HG02798 (cell line): ENCODE results near the gene KRT77.
"Not testable (repeated sequence)": the region's sequence is repeated elsewhere in the genome, so short reads cannot be mapped to it uniquely, and the experiment has no call there.

Experiments used
- ATAC-seq: cut with Tn5 transposase; IDR thresholded peaks from one replicate; pipeline ENCODE4 v1.9.1; 2021; ENCODE audit warnings: mild to moderate bottlenecking; ENCODE audit not compliant: unreplicated experiment, poor library complexity

Gene KRT77

DNA sequence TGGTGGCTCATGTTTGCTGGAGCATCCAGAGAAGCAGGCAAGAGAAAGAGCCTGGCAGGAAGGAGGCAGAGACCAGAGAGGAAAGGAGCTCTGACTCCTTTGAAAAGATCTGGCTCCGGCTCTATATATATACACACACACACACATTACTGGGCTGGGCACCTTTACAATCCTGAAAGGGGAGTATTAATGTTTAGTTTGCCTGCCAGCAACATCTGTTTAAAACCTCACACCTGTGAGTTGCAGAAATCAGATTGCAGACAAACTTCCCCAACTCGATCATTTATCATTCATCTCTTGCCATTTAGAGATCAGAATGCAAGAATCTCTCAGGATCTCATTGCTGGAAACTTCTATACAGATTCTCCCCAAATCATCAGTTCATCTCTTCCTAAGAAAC lies at the start of gene KRT77:
TSS of gene KRT77 (minus strand) at position 101 of the 400 bp plus-strand sequence. CDS start at position 11, 90 bp downstream.
- no peak for ATAC-seq

DNA sequence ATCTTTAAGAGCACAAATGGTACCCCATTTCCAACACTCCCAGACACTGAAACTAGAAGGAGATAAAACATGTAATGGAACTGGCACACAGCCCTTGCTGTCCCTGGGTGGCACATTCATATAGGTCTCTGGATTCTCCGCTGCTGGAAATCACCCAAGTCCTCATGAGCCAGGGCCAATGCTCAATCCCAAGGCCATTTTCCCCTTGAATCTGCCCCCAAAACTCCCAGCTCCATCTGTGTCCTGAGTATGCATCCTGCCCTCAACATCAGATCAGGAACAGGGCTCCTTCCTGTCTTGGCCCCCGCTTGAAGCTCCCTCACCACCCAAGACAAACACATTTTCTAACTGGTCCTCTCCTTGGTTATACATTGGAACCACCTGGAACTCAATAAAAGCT lies 49.2 kb upstream of the KRT77 start:
- ATAC-seq = no peak

DNA sequence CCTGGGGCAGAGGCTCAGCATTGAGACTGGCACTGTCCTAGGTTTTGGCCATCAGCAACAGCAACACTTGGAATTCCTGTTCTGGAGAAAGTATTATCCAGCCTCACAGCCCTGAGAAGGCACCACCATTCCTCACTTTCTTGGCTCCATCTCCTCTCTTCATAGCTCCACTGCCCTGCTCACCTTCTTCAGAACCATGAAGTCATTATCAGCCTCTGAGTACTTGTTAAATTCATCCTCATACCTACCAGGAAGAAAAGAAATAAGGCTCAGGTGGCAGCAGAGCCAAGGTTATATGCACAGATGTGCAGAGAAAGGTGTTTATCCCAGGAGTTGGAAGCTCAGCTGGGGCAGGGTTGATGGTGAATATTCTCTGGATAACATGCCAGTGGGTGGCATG lies 48.5 kb upstream of the KRT77 start:
- ATAC-seq = no peak

DNA sequence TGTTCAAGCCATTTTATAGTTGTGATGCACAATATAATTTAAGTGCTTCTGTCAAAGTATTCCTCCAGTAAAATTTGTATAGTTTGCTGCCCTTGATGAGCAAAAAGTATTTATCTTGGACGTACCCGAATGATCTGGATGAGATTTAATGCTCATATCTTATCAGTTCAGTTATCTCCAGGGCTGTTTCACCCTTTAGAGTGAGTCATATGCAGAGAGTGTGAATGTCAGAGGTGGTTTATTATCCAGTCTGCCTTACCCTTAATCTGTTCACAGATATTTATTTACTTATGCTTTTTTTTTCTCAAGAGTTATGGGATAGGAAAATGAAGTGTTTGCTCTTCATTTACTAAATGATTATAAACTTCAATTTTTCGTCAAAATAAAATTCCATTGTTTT lies 47.2 kb upstream of the KRT77 start:
- ATAC-seq = not testable (repeated sequence)

- ATAC-seq = no peak
Observed at GRCh38 chr12:52749827-52750226, 46.5 kb upstream of the KRT77 start.

DNA sequence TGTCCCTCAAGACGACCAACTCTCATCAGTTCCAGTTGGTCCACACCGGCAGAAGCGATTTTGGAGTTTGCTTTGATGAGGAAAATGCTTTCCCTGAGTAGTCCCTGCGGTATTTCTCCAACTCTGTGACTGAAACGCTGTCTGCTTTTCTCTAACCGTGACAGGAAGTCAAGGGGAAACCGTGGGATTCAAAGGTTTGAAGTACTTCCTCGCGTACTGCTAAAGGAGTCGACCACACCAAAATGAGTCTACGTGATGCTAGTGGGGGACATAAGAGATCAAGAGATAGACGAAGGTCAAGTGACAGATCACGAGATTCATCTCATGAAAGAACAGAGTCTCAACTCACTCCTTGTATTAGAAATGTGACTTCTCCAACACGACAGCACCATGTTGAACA lies 45.3 kb upstream of the KRT77 start:
- no peak for ATAC-seq

DNA sequence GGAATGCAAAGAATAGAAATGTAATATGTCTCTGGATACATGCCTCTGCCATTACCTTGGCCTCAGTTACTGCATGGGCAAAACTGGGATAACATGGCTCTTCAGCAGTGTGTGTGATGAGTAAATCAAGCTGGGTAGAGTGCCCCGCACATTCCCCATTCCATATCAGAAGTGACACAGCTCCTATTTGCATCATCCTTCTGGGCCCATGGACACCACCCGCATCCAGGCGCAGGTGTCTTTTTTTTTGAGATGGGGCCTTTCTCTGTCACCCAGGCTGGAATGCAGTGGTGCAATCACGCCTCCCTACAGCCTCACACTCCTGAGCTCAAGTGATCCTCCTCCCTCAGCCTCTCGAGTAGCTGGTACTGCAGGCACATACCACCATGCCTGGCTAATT lies 42.2 kb upstream of the KRT77 start:
- ATAC-seq = no peak

GRCh38 chr12:52744493-52745156 lies 41.3 kb upstream of the KRT77 start:
- no peak for ATAC-seq

GRCh38 chr12:52742822-52743457 lies 39.6 kb upstream of the KRT77 start:
- ATAC-seq = no peak

GRCh38 chr12:52742196-52742580 lies 38.9 kb upstream of the KRT77 start:
- ATAC-seq = no peak

GRCh38 chr12:52741375-52742195 lies 38.3 kb upstream of the KRT77 start:
- no peak for ATAC-seq

DNA sequence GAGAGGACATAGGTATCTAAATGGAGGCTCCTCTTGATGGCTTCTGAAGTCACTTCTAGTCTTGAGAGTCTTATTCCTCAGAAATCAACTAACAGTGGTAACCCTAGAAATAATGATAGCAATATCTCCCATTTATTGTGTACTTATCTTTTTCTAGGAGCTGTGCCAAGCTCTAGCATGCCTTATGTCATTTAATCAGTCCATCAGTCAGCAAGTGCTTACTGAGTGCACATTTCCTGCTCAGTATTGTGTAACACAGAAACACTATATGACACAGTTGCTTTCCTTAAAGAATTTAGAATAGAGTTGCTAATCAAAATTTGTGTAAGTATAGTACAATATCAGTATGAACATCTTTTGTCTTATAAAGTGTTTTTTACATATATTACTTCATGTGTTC lies 37.3 kb upstream of the KRT77 start:
- no peak for ATAC-seq

- no peak for ATAC-seq
Observed at GRCh38 chr12:52739963-52740362, 36.6 kb upstream of the KRT77 start.

DNA sequence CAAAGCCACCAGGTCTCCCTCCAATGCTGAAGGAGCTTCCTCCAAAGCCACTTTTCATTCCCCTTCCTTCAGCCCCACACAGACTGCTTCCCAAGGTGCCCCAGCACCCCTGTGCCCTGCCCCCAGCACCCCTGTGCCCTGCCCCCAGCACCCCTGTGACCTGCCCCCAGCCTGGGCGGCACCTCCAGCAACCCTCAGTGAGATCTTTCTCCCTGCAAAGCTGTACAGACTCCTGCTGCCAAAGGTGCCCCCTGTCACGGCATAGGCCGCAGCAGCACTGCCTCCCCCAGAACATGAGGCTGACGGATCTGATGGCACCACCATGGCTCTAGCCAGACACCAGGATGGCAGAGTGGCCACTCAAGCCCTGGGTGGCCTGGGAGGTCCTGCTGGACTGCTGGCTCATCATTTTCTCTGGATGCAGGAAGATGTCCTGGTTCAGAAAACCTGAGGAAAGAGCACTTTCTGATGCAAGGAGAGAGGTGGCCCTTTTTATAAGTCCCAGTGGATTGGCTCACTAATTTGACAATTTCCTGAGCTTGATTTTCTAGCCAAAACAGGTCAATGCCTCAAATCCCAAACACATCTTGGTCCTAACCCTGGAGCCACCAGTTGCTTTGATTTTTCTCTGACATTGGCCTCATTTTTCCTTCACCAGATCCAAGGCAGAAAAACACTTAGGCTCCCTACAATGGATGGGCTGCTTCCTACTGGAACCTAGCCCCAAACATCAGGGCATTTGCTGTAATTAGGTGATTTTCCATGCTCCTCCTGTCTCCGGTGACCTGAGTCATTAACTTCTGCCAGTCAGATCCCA lies 32.7 kb upstream of the KRT77 start:
- no peak for ATAC-seq

DNA sequence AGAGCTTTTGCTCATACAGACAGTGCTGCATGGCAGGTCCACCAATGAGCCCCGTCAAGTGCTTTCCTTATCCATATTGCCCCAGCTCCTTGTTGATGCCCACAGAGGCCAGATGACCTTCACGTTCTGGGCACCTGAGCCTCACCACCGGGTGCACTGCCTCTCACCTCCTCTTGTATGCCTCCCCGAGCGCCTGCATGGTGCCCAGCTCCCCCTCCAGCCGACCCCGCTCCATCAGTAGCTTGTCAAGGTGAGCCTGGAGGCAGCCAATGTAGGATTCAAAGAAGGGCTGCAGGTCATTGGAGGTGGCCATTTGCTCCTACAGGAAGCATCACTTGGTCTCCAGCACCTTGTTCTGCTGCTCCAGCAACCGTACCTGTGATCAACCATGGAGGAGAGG lies 31.8 kb upstream of the KRT77 start:
- ATAC-seq = no peak

DNA sequence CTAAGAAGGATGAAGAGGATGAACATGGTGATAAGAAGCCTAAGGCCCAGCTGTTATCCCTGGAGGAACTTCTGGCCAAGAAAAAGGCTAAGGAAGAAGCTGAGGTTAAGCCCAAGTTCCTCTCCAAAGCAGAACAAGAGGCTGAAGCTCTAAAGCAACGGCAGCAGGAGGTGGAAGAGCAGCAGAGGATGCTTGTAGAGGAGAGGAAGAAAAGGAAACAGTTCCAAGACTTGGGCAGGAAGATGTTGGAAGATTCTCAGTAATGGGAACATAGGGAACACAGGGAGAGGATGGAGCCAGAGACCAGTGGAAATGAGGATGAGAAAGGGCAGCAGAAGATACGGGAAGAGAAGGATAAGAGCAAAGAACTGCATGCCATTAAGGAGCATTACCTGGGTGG lies 27.5 kb upstream of the KRT77 start:
- ATAC-seq = no peak

GRCh38 chr12:52730383-52730782 lies 27.1 kb upstream of the KRT77 start:
- no peak for ATAC-seq

DNA sequence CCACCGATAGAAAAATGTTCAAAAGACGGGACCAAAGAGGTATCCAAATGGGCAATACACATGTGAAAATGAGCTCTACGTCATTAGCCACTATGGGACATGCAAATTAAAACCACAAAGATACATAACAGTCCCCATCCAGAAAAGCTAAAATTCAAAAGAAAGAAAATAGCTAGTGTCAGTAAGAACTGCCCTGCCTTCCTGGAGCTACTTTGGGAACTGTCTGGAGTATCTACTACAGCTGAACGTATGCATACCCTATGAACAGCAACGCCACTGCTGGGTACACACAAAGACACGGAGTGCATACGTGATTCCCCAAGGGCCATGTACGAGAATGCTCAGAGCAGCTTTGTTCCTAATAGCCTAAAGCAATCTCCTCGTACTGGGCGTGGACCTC lies 25.8 kb upstream of the KRT77 start:
- no peak for ATAC-seq

GRCh38 chr12:52728374-52728773 lies 25.1 kb upstream of the KRT77 start:
- ATAC-seq = no peak

- no peak for ATAC-seq
Observed at GRCh38 chr12:52727037-52727436, 23.7 kb upstream of the KRT77 start.

- ATAC-seq = no peak
Observed at GRCh38 chr12:52726451-52726850, 23.1 kb upstream of the KRT77 start.
